DMS79 (cell line): Measurements from ENCODE around the gene SCCPDH.
"Not testable (repeated sequence)": the region's sequence is repeated elsewhere in the genome, so short reads cannot be mapped to it uniquely, and the experiment has no call there.

Source experiments
- DNase-seq: peaks from one replicate; lab custom pipeline; 2025; lab: John Stamatoyannopoulos, UW

SCCPDH gene

GRCh38 chr1:246800756-246801155 is 76.5 kb downstream of the SCCPDH start:
- no peak for DNase-seq

- no peak for DNase-seq
Measured at GRCh38 chr1:246801241-246802020, 77.2 kb downstream of the SCCPDH start.

GRCh38 chr1:246803373-246803772 is 79.2 kb downstream of the SCCPDH start:
- DNase-seq = no peak

- no peak for DNase-seq
Measured at GRCh38 chr1:246803883-246804282, 79.7 kb downstream of the SCCPDH start.

- DNase-seq = peak; percentile 62
Measured at GRCh38 chr1:246805135-246805716, 81.0 kb downstream of the SCCPDH start.

GRCh38 chr1:246809473-246809872 is 85.3 kb downstream of the SCCPDH start:
- no peak for DNase-seq

- DNase-seq = no peak
Measured at GRCh38 chr1:246811985-246812384, 87.8 kb downstream of the SCCPDH start.

GRCh38 chr1:246813325-246813724 is 89.1 kb downstream of the SCCPDH start:
- DNase-seq = not testable (repeated sequence)

GRCh38 chr1:246814890-246815289 is 90.7 kb downstream of the SCCPDH start:
- no peak for DNase-seq

GRCh38 chr1:246815693-246816270 is 91.6 kb downstream of the SCCPDH start:
- no peak for DNase-seq
